ENCODE measurements around the gene PABPC5. TPM values are rescaled to one million over a fixed set of nuclear protein-coding genes. Genes with fewer than 3 reads are reported as not detected.

Gene PABPC5
- total RNA-seq = 1 to 10 TPM in 1 of 2 donors, under 1 TPM in 1; 0.80 to 5.3 TPM
- under 1 TPM; 0.26 to 0.34 TPM for polyA plus RNA-seq
- long read RNA-seq, donor 1, partial matches to known transcripts = 0 of 3 reads
- long read RNA-seq, donor 1, other reads (novel, unspliced or antisense) = 0 of 3 reads
- long read RNA-seq, donor 2 = 0 reads
- long read RNA-seq, donor 3, partial matches to known transcripts = 0 of 3 reads
- long read RNA-seq, donor 3, other reads (novel, unspliced or antisense) = 0 of 3 reads
- long read RNA-seq, donor 4 = 0 reads
- long read RNA-seq, donor 5, partial matches to known transcripts = 0 of 2 reads
- long read RNA-seq, donor 5, other reads (novel, unspliced or antisense) = 0 of 2 reads

DNA sequence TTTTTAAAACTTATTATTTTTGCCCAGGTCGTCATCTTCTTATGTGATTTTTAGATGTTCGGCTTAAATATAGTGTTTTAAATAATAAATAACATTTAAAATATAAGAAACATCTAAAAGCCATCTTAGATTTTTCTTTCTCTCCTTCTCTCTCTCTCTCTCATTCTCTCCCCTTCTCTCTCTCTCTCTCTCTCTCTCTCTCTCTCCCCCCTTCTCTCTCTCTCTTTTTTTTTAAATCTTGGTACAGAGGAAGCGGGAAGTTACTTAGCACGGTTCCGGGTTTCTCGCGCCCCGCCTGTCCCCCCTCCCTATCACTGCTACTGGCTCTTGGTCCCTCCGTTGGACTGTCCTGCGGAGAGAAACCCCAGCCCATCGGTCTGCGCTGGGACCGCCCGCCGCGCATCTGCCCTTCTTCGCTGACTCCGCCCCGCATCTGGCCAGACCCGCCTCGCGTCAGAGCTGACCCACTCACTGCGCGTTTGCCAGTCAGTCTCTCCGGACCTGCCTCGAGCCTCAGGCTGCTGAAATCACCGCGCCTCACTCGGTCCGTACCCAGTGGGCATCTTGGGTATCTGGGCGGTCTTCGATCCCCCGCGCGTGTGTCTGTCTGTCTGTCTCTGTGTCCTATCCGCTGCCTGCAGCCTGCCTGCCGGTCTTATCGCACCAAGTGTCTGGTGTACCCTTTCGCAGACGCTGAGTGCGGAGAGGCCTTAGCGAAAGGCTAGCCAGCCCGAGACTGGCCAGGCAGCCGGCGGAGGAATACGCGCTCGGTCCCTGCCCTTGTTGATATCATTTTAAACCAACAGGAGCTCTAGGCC lies at the start of gene PABPC5:
PABPC5 (plus strand) TSS at position 489 of the 818 bp plus-strand sequence. CDS start 739 bp downstream, outside the sequence.
- WGBS, 2 donors = 5 to 12% methylated on average over 47 to 48 of the region's 48 CpGs
- ATAC-seq (ENCODE audit: insufficient read depth, low FRiP score) (peak; percentile 94), DNase-seq (peak; percentile 91 to 93 (median 91))
- Histone ChIP-seq H3K4me3 (peak within 1 kb of the TSS; percentile 49), H3K27ac (ENCODE audit: low read depth in 1 of 2, low read length in 1 of 2) (peak within 1 kb of the TSS in 1 of 2 donors; percentile 86), H3K9me3 (ENCODE audit: control insufficient read depth in 4 of 4, insufficient read depth in 3 of 4, low read length in 3 of 4) (peaks cover 0 to 5% (median 0%) of the 10 kb centered on the region in 4 donors), H3K27me3 (ENCODE audit: control insufficient read depth in 3 of 3, insufficient read depth in 3 of 3, low read length in 2 of 3) (peaks cover 0 to 12% (median 3%) of the 10 kb centered on the region in 3 donors), H3K9ac (ENCODE audit: insufficient read depth in 1 of 2, low read length in 2 of 2) (peak within 1 kb of the TSS; percentile 41 to 87), H3K4me1 (ENCODE audit: control insufficient read depth in 5 of 5, insufficient read depth in 5 of 5, low read length in 5 of 5) (peaks cover 0 to 6% (median 0%) of the 10 kb centered on the region in 5 donors), H3K36me3 (ENCODE audit: control insufficient read depth in 4 of 4, insufficient read depth in 4 of 4, low read length in 4 of 4) (no peaks in the 10 kb centered on the region)
- TF ChIP-seq, protein P1, sequence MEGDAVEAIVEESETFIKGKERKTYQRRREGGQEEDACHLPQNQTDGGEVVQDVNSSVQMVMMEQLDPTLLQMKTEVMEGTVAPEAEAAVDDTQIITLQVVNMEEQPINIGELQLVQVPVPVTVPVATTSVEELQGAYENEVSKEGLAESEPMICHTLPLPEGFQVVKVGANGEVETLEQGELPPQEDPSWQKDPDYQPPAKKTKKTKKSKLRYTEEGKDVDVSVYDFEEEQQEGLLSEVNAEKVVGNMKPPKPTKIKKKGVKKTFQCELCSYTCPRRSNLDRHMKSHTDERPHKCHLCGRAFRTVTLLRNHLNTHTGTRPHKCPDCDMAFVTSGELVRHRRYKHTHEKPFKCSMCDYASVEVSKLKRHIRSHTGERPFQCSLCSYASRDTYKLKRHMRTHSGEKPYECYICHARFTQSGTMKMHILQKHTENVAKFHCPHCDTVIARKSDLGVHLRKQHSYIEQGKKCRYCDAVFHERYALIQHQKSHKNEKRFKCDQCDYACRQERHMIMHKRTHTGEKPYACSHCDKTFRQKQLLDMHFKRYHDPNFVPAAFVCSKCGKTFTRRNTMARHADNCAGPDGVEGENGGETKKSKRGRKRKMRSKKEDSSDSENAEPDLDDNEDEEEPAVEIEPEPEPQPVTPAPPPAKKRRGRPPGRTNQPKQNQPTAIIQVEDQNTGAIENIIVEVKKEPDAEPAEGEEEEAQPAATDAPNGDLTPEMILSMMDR (IDR thresholded peaks at IDR 0.05; ENCODE audit: control extremely low read depth, extremely low read depth) = no peak

DNA sequence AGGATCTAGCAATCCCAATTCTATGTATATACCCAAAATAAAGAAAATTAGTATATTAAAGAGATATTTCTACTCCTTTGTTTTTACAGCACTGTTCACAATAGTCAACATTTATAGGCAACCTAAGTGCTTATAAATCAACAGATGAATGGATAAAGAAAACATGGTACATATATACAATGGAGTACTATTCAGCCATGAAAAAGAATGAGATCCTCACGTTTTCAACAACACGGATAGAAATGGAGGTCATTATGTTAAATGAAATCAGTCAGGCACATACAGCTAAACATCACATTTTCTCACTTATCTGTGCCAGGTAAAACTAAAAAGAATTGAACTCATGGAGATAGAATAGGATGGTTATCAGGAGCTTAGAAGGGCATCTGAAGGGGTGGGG lies 45.6 kb upstream of the PABPC5 start:
- ATAC-seq (ENCODE audit: insufficient read depth, low FRiP score) = no peak
- WGBS, 2 donors = 84 to 98% methylated on average over 2 of the region's 2 CpGs

DNA sequence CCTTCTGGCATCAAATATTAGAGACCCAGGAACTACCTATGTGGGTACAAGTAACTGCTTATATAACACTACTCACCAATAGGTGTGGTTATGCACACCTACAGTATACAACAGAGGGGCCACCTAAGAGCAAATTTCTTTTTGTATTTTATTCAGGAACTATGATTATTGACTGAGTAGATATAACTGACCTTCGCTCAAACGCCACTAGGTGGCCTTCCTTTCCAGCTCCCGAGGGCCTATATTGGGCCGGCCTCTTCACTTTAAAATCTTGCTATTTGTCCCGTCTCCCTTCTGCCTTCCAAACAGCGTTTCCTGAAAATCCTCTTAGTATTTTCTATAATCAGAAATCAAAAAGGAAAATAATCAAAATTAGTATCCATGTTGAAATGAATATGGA lies 19.9 kb upstream of the PABPC5 start:
- no peak overlapping the region for H3K9ac ChIP-seq (ENCODE audit: insufficient read depth in 1 of 2, low read length in 2 of 2)
- 14 to 20% methylated on average over 6 of the region's 6 CpGs for WGBS, 2 donors
- H3K9me3 ChIP-seq (ENCODE audit: control insufficient read depth in 4 of 4, insufficient read depth in 3 of 4, low read length in 3 of 4) = no peaks in the 10 kb centered on the region
- TF ChIP-seq, protein P1 (IDR thresholded peaks at IDR 0.05; ENCODE audit: control extremely low read depth, extremely low read depth) = no peak
- H3K27ac ChIP-seq (ENCODE audit: low read depth in 1 of 2, low read length in 1 of 2) = no peak overlapping the region
- H3K4me3 ChIP-seq = no peak overlapping the region
- no peaks in the 10 kb centered on the region for H3K36me3 ChIP-seq (ENCODE audit: control insufficient read depth in 4 of 4, insufficient read depth in 4 of 4, low read length in 4 of 4)
- no peak for ATAC-seq (ENCODE audit: insufficient read depth, low FRiP score)
- no peaks in the 10 kb centered on the region for H3K27me3 ChIP-seq (ENCODE audit: control insufficient read depth in 3 of 3, insufficient read depth in 3 of 3, low read length in 2 of 3)
- peak in 2 of 3 donors; percentile 5 to 7 for DNase-seq
- H3K4me1 ChIP-seq (ENCODE audit: control insufficient read depth in 5 of 5, insufficient read depth in 5 of 5, low read length in 5 of 5) = no peaks in the 10 kb centered on the region

More for the DNA sequence above, 45.6 kb upstream of the PABPC5 start:
- H3K27me3 ChIP-seq (ENCODE audit: control insufficient read depth in 3 of 3, insufficient read depth in 3 of 3, low read length in 2 of 3) = no peaks in the 10 kb centered on the region
- TF ChIP-seq, protein P1 (IDR thresholded peaks at IDR 0.05; ENCODE audit: control extremely low read depth, extremely low read depth) = no peak
- H3K27ac ChIP-seq (ENCODE audit: low read depth in 1 of 2, low read length in 1 of 2) = no peak overlapping the region
- H3K4me1 ChIP-seq (ENCODE audit: control insufficient read depth in 5 of 5, insufficient read depth in 5 of 5, low read length in 5 of 5) = no peaks in the 10 kb centered on the region
- H3K9me3 ChIP-seq (ENCODE audit: control insufficient read depth in 4 of 4, insufficient read depth in 3 of 4, low read length in 3 of 4) = no peaks in the 10 kb centered on the region
- no peak for DNase-seq
- H3K36me3 ChIP-seq (ENCODE audit: control insufficient read depth in 4 of 4, insufficient read depth in 4 of 4, low read length in 4 of 4) = no peaks in the 10 kb centered on the region
- no peak overlapping the region for H3K4me3 ChIP-seq
- no peak overlapping the region for H3K9ac ChIP-seq (ENCODE audit: insufficient read depth in 1 of 2, low read length in 2 of 2)
